HepG2 (cell line): ENCODE results near the gene KMT2D. TPM values are rescaled to one million over a fixed set of nuclear protein-coding genes. Genes with fewer than 3 reads are reported as not detected.

ENCODE experiments used
- FOXA1 ChIP-seq, 2 experiments: fragments of 450-650 bp in 1 of 2; sonication (generic) in 1 of 2; formaldehyde crosslinking in 1 of 2; IDR thresholded peaks; 2 replicates each; pipeline versions ENCODE4 v1.4.0 to v1.6.1; 2016 to 2020; ENCODE audit warnings: missing genetic modification reagents in 1 of 2
- FOXP4 ChIP-seq: sonication (generic); formaldehyde crosslinking; IDR thresholded peaks from 2 replicates; pipeline ENCODE4 v1.4.0; 2020; ENCODE audit warnings: missing genetic modification reagents
- HOXA7 ChIP-seq: sonication (generic); formaldehyde crosslinking; IDR thresholded peaks from 2 replicates; pipeline ENCODE4 v1.8.1; 2022; ENCODE audit warnings: mild to moderate bottlenecking, missing genetic modification reagents, moderate library complexity
- KDM1A ChIP-seq: IDR thresholded peaks from 2 replicates; pipeline ENCODE4 v1.6.1; 2016; ENCODE audit warnings: missing compliant biosample characterization
- KDM4B ChIP-seq: sonication (generic); formaldehyde crosslinking; IDR thresholded peaks from 2 replicates; pipeline ENCODE4 v1.4.0; 2020; ENCODE audit warnings: missing genetic modification reagents
- MED8 ChIP-seq: sonication (generic); formaldehyde crosslinking; IDR thresholded peaks from 2 replicates; pipeline ENCODE4 v1.8.1; 2023; ENCODE audit warnings: mild to moderate bottlenecking, missing genetic modification reagents; ENCODE audit not compliant: insufficient replicate concordance
- NFRKB ChIP-seq: fragments of 450-650 bp; IDR thresholded peaks from 2 replicates; pipeline ENCODE4 v1.6.1; 2017
- PBX3 ChIP-seq: sonication (generic); formaldehyde crosslinking; IDR thresholded peaks from 2 replicates; pipeline ENCODE4 v1.8.1; 2023; ENCODE audit warnings: missing genetic modification reagents, inconsistent platforms, borderline replicate concordance
- PPARG ChIP-seq: conservative IDR thresholded peaks from 2 replicates; pipeline ENCODE4 v1.6.1; 2016; ENCODE audit warnings: missing biosample characterization, missing genetic modification reagents
- PTBP1 ChIP-seq: fragments of 200-400 bp; formaldehyde crosslinking; IDR thresholded peaks from 2 replicates; pipeline ENCODE4 v1.6.1; 2018; ENCODE audit warnings: low read length, low read depth; ENCODE audit not compliant: poor library complexity, severe bottlenecking
- TEF ChIP-seq: sonication (generic); formaldehyde crosslinking; IDR thresholded peaks from 2 replicates; pipeline ENCODE4 v1.5.0; 2020; ENCODE audit warnings: missing genetic modification reagents
- ZBTB38 ChIP-seq: sonication (generic); formaldehyde crosslinking; IDR thresholded peaks from 2 replicates; pipeline ENCODE4 v1.5.1; 2020; ENCODE audit warnings: mild to moderate bottlenecking, missing genetic modification reagents
- ZHX2 ChIP-seq, 2 experiments: sonication (generic) in 1 of 2; formaldehyde crosslinking in 1 of 2; IDR thresholded peaks; 2 replicates each; pipeline versions ENCODE4 v1.6.1 to v1.9.0; 2014 to 2022; ENCODE audit warnings: antibody characterized with exemption in 1 of 2, borderline replicate concordance in 1 of 2, inconsistent platforms in 1 of 2, low read depth in 1 of 2, missing genetic modification reagents in 1 of 2
- ZNF333 ChIP-seq: sonication (generic); formaldehyde crosslinking; IDR thresholded peaks from 2 replicates; pipeline ENCODE4 v1.4.0; 2020; ENCODE audit warnings: mild to moderate bottlenecking, missing genetic modification reagents, borderline replicate concordance
- ZNF577 ChIP-seq: sonication (generic); formaldehyde crosslinking; IDR thresholded peaks from 2 replicates; pipeline ENCODE4 v1.4.0; 2020; ENCODE audit warnings: mild to moderate bottlenecking, low read depth, missing genetic modification reagents, borderline replicate concordance
- ZNF678 ChIP-seq: sonication (generic); formaldehyde crosslinking; IDR thresholded peaks from 2 replicates; pipeline ENCODE4 v1.4.0; 2020; ENCODE audit warnings: mild to moderate bottlenecking, missing genetic modification reagents
- ZNF768 ChIP-seq: sonication (generic); formaldehyde crosslinking; IDR thresholded peaks from 2 replicates; pipeline ENCODE4 v1.4.0; 2020; ENCODE audit warnings: missing genetic modification reagents
- ZNF879 ChIP-seq: sonication (generic); formaldehyde crosslinking; IDR thresholded peaks from 2 replicates; pipeline ENCODE4 v1.8.1; 2023; ENCODE audit warnings: missing genetic modification reagents
- ZSCAN9 ChIP-seq: IDR thresholded peaks from 2 replicates; pipeline ENCODE4 v1.6.1; 2016; ENCODE audit warnings: borderline replicate concordance
- polyA plus RNA-seq, 8 experiments: library from polyadenylated mRNA; depleted of rRNA in 3 of 8; stranded (reverse) in 7 of 8; unstranded in 1 of 8; fragments of >200 nt; fragmentation: Illumina TruSeq in 4 of 8; extraction: Trizol in 4 of 8; gene quantifications; 2 replicates each; pipeline versions ENCODE4 v1.2.1 to v1.2.3, GENCODE V29; 2011 to 2016; ENCODE audit warnings: low read depth in 4 of 8, missing spikeins in 1 of 8, mixed read lengths in 1 of 8; ENCODE audit not compliant: insufficient read depth in 1 of 8
- total RNA-seq, 5 experiments: library from RNA; depleted of rRNA; stranded (reverse); fragments of >200 nt; fragmentation: Illumina TruSeq; extraction: Trizol; gene quantifications; 2 replicates each; pipeline ENCODE4 v1.2.3, GENCODE V29; 2016; ENCODE audit warnings: low read depth in 1 of 5

KMT2D gene
- total and polyA plus RNA-seq, 2 of the 13 experiments (the other 11 are each of a cell fraction or from before 2014, with no cell fraction given): 8.1 to 10.4 TPM

- TF ChIP-seq ZHX2 (IDR thresholded peaks at IDR 0.05; ENCODE audit: low read depth) (peak; percentile 75), ZHX2 (CRISPR knock-in tag; IDR thresholded peaks at IDR 0.05; ENCODE audit: borderline replicate concordance) (no peak), PPARG (CRISPR knock-in tag) (peak; percentile 68; the same call in 1 of the 2 replicates), KDM4B (CRISPR knock-in tag) (0 out of 2 replicates have a peak, but pooled peaks have one; percentile 39), ZBTB38 (CRISPR knock-in tag) (no peak; the same call in 1 of the 2 replicates), NFRKB (no peak), ZSCAN9 (CRISPR knock-in tag) (0 out of 2 replicates have a peak, but pooled peaks have one; percentile 16), PTBP1 (no peak), PBX3 (CRISPR knock-in tag) (no peak), HOXA7 (no peak), FOXP4 (peak; percentile 51; the same call in 1 of the 2 replicates), ZNF768 (CRISPR knock-in tag) (peak; percentile 46; the same call in 1 of the 2 replicates), FOXA1 (IDR thresholded peaks at IDR 0.05) (no peak), FOXA1 (CRISPR knock-in tag; IDR thresholded peaks at IDR 0.05) (no peak), ZNF333 (CRISPR knock-in tag) (0 out of 2 replicates have a peak, but pooled peaks have one; percentile 45), ZNF879 (peak; percentile 72; the same call in 1 of the 2 replicates), TEF (CRISPR knock-in tag) (no peak), MED8 (CRISPR knock-in tag) (no peak), ZNF678 (no peak), KDM1A (CRISPR knock-in tag) (no peak), ZNF577 (CRISPR knock-in tag) (no peak)
These were observed 42.1 kb downstream of the KMT2D start, which contains the start of gene PRKAG1 (continued) for GRCh38 chr12:49018261-49019119.
